K562 (cell line): ENCODE results near the gene DIAPH3. TPM values are rescaled to one million over a fixed set of nuclear protein-coding genes. Genes with fewer than 3 reads are reported as not detected.

ENCODE experiments used
- ATAC-seq: fragments of 200-7000 bp; cut with Tn5 transposase; 3 replicates; pipeline ENCODE4 v1.9.1; 2020; ENCODE audit warnings: moderate library complexity
- BruUV-seq: library from RNA; stranded (reverse); fragments of 400-500 nt; replicated peaks from 2 replicates; lab custom pipeline; 2021; lab: Mats Ljungman, UMichigan
- CTCF ChIA-PET: fragments of 300-600 bp; formaldehyde crosslinking; extraction: SDS; loops from one replicate; lab custom pipeline; 2021; ENCODE audit warnings: low intra/inter-chr PET ratio; lab: Yijun Ruan, JAX
- POLR2A ChIA-PET: fragments of 300-600, 350-650 bp; sonication (Branson Sonifier 250); formaldehyde crosslinking; extraction: SDS; loops from one replicate; lab custom pipeline; 2021; ENCODE audit warnings: antibody characterized with exemption, inconsistent platforms; lab: Yijun Ruan, JAX
- DNase-seq, 4 experiments: peaks; one replicate each; pipeline versions ENCODE4 v3.0.0 to v3.0.0-alpha.2; 2011 to 2018; ENCODE audit warnings: low spot score in 3 of 4, mixed read lengths in 3 of 4; ENCODE audit errors: extremely low read depth in 1 of 4
- FAIRE-seq: peaks from 2 replicates; lab custom pipeline; 2011; peaks lifted over from hg19 to GRCh38; lab: Jason Lieb, UNC
- H2AFZ ChIP-seq: 2 replicates; pipeline ENCODE4 v1.6.0; 2011; ENCODE audit warnings: low read depth, low read length, control low read depth, inconsistent platforms
- H3K27ac ChIP-seq: fragments of 200-600 bp; 3 replicates; pipeline ENCODE4 v1.8.0; 2011; ENCODE audit warnings: low read depth, mild to moderate bottlenecking, control low read depth, inconsistent platforms, low read length, moderate library complexity, mixed read lengths; ENCODE audit errors: extremely low read depth
- H3K27me3 ChIP-seq, 2 experiments: fragments of 300-600 bp in 1 of 2; 2 replicates in 1 of 2; 3 replicates in 1 of 2; pipeline versions ENCODE4 v1.6.0 to v1.8.0; 2011; ENCODE audit warnings: inconsistent platforms in 2 of 2, low read length in 2 of 2, mild to moderate bottlenecking in 1 of 2, mixed read lengths in 1 of 2, moderate library complexity in 1 of 2; ENCODE audit not compliant: control insufficient read depth in 2 of 2, insufficient read depth in 2 of 2
- H3K36me3 ChIP-seq: fragments of 300-600 bp; 3 replicates; pipeline ENCODE4 v1.8.0; 2011; ENCODE audit warnings: mild to moderate bottlenecking, low read length, inconsistent platforms; ENCODE audit not compliant: control insufficient read depth, insufficient read depth
- H3K4me1 ChIP-seq, 2 experiments: fragments of 200-600 bp in 1 of 2; replicated peaks in 1 of 2; 2 replicates in 1 of 2; 3 replicates in 1 of 2; pipeline versions ENCODE4 v1.5.1 to v1.8.0; 2011; ENCODE audit warnings: inconsistent platforms in 2 of 2, low read length in 2 of 2, mild to moderate bottlenecking in 1 of 2, mixed read lengths in 1 of 2, moderate library complexity in 1 of 2; ENCODE audit not compliant: control insufficient read depth in 2 of 2, insufficient read depth in 2 of 2
- H3K4me2 ChIP-seq: 2 replicates; pipeline ENCODE4 v1.6.1; 2011; ENCODE audit warnings: low read length, control low read depth, inconsistent platforms, mixed read lengths; ENCODE audit not compliant: insufficient read depth
- H3K4me3 ChIP-seq: fragments of 200-600 bp; sonication (generic), shearing (Covaris generic); 2 replicates; pipeline ENCODE4 v1.5.1; 2016; ENCODE audit warnings: control low read depth, inconsistent platforms
- H3K79me2 ChIP-seq: fragments of 200-600 bp; 3 replicates; pipeline ENCODE4 v1.8.0; 2011; ENCODE audit warnings: low read length, inconsistent platforms; ENCODE audit not compliant: control insufficient read depth, insufficient read depth
- H3K9ac ChIP-seq, 2 experiments: 2 replicates each; pipeline versions ENCODE4 v1.6.0 to v1.6.1; 2011; ENCODE audit warnings: low read depth in 2 of 2, low read length in 2 of 2, control low read depth in 1 of 2, inconsistent platforms in 1 of 2, mild to moderate bottlenecking in 1 of 2, mixed read lengths in 1 of 2; ENCODE audit not compliant: insufficient read depth in 1 of 2
- H3K9me1 ChIP-seq: one replicate; pipeline ENCODE4 v1.6.0; 2011; ENCODE audit warnings: inconsistent platforms, mild to moderate bottlenecking, low read length, moderate library complexity; ENCODE audit not compliant: control insufficient read depth, insufficient read depth
- H3K9me3 ChIP-seq: replicated peaks from 2 replicates; pipeline ENCODE4 v1.5.1; 2011; ENCODE audit warnings: low read depth, low read length, inconsistent platforms; ENCODE audit not compliant: control insufficient read depth, insufficient read depth
- H4K20me1 ChIP-seq: replicated peaks from 2 replicates; pipeline ENCODE4 v1.6.1; 2011; ENCODE audit warnings: low read length, inconsistent platforms, mixed read lengths; ENCODE audit not compliant: control insufficient read depth, insufficient read depth
- RFX7 ChIP-seq: fragments of 250-450 bp; sonication (Bioruptor Pico); IDR thresholded peaks from 2 replicates; pipeline ENCODE4 v1.5.1; 2021; ENCODE audit warnings: mild to moderate bottlenecking
- WGBS: fragments of 100-300 bp; shearing (Covaris generic); methylation state at CpG from one replicate; pipeline ENCODE4 v1.1.6; 2016; ENCODE audit warnings: low coverage, mixed read lengths; ENCODE audit not compliant: insufficient coverage; ENCODE audit errors: missing lambda C conversion rate; 5-methylcytosine and 5-hydroxymethylcytosine counted together
- in situ Hi-C: fragments of 300-500 bp; cut with MboI; formaldehyde crosslinking; loops from 4 replicates; pipeline ENCODE4 v1.15.0; 2018; ENCODE audit warnings: inconsistent platforms, mixed read lengths
- intact Hi-C: fragments of 100-400 bp; cut with micrococcal nuclease; formaldehyde crosslinking; loops from 2 replicates; pipeline ENCODE4 v1.14.2; 2022
- polyA plus RNA-seq, 8 experiments: library from polyadenylated mRNA; depleted of rRNA in 4 of 8; stranded (reverse) in 5 of 8; unstranded in 3 of 8; fragments of >200 nt; fragmentation: Nextera tagmentation in 2 of 8; fragmentation: Illumina TruSeq in 1 of 8; extraction: Ambion mirVana in 2 of 8; extraction: Trizol in 1 of 8; gene quantifications; 2 replicates each; pipeline versions ENCODE4 v1.2.1 to v1.2.3, GENCODE V29; 2011 to 2014; ENCODE audit warnings: inconsistent platforms in 1 of 8, missing spikeins in 1 of 8
- total RNA-seq, 7 experiments: library from RNA; depleted of rRNA in 6 of 7; stranded (reverse); fragments of >200 nt in 6 of 7; fragmentation: Illumina TruSeq in 2 of 7; extraction: Trizol in 2 of 7; gene quantifications; 2 replicates each; pipeline versions ENCODE4 v1.2.1 to v1.2.3, GENCODE V29; 2011 to 2021; ENCODE audit warnings: low replicate concordance in 1 of 7
- TF ChIP-seq, protein P1 (sequence below): fragments of 450-650 bp; IDR thresholded peaks from 2 replicates; pipeline ENCODE4 v1.6.1; 2018; ENCODE audit not compliant: partially characterized antibody

The DIAPH3 gene
- total and polyA plus RNA-seq, 9 of the 15 experiments (the other 6 are each of a cell fraction or from before 2014, with no cell fraction given), result 9.0 to 18.7 (median 14.7) TPM

DNA sequence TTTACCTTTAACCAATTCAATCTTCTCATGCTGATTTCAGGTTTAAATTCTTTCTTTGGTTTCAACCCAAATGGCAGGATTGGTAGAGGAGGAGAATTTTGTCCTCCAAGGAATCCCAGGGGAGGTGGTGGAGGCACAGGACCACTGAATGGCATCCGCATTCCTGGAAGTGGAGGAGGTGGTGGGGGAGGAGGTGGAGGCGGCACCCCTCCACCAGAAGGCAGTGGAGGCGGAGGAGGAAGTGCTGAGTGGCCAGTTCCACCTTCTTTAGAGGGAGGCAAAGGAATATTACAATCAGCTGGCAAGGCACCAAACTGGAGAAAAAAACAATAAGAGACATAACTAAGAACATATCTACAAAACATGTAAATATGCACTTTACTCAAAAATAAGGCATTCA is 192.9 kb downstream of the DIAPH3 start:
- DNase-seq (no peak), FAIRE-seq (no peak), ATAC-seq (no peak)
- Histone ChIP-seq H3K4me2 (no peak overlapping the region), H3K9me1 (no peaks in the 10 kb centered on the region), H3K9me3 (no peaks in the 10 kb centered on the region), H3K36me3 (peaks cover 6% of the 10 kb centered on the region; the same call in 2 of the 3 replicates), H3K4me1 (no peaks in the 10 kb centered on the region), H4K20me1 (no peaks in the 10 kb centered on the region), H2AFZ (no peak overlapping the region), H3K9ac (no peak overlapping the region), H3K27ac (no peak overlapping the region), H3K79me2 (no peaks in the 10 kb centered on the region), H3K27me3 (no peaks in the 10 kb centered on the region), H3K4me3 (no peak overlapping the region)
- no TSS peak for BruUV-seq
- ChIA-PET POLR2A (no interaction called here), CTCF (no interaction called here)
- 90% methylated on average over 2 of the region's 3 CpGs for WGBS
- in situ Hi-C loops, result no loop called here
- intact Hi-C loops, result no loop called here
- TF ChIP-seq, protein P1, sequence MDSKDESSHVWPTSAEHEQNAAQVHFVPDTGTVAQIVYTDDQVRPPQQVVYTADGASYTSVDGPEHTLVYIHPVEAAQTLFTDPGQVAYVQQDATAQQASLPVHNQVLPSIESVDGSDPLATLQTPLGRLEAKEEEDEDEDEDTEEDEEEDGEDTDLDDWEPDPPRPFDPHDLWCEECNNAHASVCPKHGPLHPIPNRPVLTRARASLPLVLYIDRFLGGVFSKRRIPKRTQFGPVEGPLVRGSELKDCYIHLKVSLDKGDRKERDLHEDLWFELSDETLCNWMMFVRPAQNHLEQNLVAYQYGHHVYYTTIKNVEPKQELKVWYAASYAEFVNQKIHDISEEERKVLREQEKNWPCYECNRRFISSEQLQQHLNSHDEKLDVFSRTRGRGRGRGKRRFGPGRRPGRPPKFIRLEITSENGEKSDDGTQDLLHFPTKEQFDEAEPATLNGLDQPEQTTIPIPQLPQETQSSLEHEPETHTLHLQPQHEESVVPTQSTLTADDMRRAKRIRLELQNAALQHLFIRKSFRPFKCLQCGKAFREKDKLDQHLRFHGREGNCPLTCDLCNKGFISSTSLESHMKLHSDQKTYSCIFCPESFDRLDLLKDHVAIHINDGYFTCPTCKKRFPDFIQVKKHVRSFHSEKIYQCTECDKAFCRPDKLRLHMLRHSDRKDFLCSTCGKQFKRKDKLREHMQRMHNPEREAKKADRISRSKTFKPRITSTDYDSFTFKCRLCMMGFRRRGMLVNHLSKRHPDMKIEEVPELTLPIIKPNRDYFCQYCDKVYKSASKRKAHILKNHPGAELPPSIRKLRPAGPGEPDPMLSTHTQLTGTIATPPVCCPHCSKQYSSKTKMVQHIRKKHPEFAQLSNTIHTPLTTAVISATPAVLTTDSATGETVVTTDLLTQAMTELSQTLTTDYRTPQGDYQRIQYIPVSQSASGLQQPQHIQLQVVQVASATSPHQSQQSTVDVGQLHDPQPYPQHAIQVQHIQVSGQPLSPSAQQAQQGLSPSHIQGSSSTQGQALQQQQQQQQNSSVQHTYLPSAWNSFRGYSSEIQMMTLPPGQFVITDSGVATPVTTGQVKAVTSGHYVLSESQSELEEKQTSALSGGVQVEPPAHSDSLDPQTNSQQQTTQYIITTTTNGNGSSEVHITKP, result peak; percentile 18
- no peak for TF ChIP-seq RFX7 (CRISPR knock-in tag)
